A549 treated with Mapracorat at 1 μM for 4 hours (cell line): ENCODE results near the gene MYO15B. TPM values are rescaled to one million over a fixed set of nuclear protein-coding genes. Genes with fewer than 3 reads are reported as not detected.

Experiments used
- total RNA-seq: library from RNA; stranded (reverse); fragments of 200-300 nt; extraction: Qiagen RNA extraction; gene quantifications from 5 replicates; pipeline ENCODE4 v1.2.3, GENCODE V29; 2022

Gene MYO15B
- 33.3 to 67.7 TPM (median 52.9 TPM) in 5 replicates for total RNA-seq

DNA sequence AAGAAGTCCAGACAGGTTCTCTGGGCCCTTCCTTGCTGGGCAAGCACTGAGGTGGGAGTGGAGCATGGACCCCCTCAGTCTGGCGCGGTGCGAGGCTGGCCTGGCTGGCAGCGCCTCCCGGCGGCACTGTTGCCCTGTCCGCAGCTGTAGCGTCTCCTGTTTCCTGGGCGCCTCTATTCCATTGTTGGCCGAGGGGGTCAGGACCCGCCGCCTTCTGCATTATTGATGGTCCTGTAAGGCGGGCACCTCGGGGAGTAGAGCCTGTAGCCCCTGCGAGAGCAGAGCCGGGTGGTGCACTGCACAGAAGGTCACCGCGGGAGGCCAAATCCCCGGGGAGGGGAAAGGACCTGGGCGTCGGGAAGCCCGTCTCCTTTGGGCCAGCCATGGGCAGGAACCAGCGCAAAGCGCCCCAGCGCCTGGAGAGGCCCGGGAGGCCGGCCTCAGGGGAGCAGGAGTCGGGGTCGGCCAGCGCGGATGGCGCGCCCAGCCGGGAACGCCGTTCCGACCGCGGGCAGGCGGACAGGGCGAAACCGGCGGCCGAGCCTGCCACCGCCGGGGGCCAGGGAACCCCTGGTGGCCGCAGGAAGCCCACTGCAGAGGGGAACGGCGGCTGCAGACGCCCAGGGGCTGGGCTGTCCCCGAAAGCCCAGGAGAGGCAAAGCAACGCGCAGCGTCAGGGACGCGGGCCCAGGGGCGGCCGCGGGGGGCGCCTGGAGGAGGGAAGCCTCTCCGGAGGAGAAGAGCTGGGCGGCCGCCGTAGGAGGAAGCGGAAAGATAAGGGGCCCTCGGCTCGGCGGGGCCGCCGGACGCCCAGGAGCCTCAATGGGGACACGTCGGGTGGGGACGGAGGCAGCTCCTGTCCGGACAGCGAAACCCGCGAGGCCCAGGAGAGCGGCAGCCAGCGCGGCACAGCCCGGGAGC lies at the start of gene MYO15B:
TSS of gene MYO15B (plus strand) at position 126 of the 921 bp plus-strand sequence. CDS start at position 384, 258 bp downstream.

DNA sequence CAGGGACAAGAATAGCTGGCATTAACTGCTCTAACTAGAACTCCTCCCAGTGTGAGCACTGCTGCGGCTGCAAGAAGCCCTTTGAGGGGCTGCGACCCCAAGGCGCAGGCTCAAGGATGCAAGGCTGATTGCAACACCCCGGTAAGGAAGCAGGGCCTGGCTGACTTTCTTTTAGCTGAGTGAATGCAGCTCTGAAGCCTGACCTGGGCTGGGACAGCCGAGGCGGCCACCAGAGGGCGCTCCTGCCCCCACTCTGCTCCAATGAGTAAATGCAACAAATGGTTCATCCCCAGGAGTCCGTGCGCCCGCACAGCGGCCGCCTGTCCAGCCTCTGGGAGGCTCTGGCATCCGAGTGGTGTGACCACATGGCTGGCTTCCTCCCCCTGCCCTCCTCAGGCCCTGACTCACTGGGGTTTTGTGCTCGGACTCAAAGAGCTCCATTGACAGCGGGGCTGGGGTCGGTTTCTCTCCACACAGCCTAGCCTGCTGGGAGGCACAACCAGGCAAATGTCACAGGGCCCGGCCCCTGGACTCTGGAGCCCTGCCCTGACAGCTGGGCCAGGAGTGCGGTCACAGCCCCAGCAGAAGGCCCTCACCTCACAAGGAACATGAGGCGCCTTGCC lies 45.4 kb downstream of the MYO15B start, which contains the start of gene SMIM5:
TSS of gene SMIM5 (plus strand) at position 572 of the 623 bp plus-strand sequence. CDS start 6,768 bp downstream, outside the sequence.

DNA sequence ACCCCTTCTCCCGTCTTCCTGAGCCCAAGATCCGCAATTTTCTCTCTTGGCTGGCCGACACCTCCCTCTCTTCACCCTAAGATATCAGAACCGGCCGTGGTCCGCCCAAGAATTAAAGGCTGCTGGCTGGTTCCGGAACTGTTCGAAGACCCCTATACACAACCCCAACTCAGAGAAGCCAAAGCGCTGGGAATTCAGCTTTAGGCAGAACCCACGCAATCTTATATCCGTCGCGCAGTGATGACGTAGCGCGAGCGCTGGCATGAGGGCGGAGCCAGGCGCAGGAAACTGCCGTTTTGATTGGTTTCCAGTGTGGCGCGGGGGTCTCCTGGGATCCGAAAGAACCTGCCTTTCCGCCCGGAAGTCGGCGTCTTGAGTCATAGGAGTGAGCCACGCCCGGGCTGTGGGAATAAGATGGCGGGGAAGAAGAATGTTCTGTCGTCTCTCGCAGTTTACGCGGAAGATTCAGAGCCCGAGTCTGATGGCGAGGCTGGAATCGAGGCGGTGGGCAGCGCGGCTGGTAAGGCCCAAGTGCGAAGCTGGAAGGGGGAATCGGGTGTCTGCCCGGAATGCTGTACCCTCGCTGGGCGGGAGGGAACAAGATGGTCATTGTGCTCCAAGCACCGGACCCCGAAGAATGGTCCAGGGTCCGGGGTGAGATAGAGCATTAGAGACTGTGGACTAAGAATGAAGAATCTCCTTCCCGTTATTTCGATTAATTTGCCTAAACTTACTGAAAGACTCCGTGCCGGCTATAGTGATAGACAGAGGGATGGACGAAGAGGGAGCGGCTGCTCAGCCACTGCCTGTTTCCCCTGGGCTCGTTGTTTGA lies 79.6 kb downstream of the MYO15B start, which contains the start of the genes RECQL5 and SAP30BP:
TSS of gene RECQL5 (minus strand) at position 196 of the 832 bp plus-strand sequence. CDS start 597 bp downstream, outside the sequence.
TSS of gene SAP30BP (plus strand) at position 380 of the 832 bp plus-strand sequence. CDS start at position 415, 35 bp downstream.

Other genes with a start within 250 kb of the MYO15B start
- gene GRB2, start 182.1 kb upstream of the MYO15B start, total RNA-seq: 83.4 to 98.5 TPM (median 95.9 TPM) in 5 replicates
- gene TMEM94, start 131.2 kb upstream of the MYO15B start, total RNA-seq: 41.3 to 47.9 TPM (median 45.7 TPM) in 5 replicates
- 7.3 to 12.7 TPM (median 11.6 TPM) in 5 replicates for gene CASKIN2, start 72.3 kb upstream of the MYO15B start, total RNA-seq
- gene TSEN54, start 71.3 kb upstream of the MYO15B start, total RNA-seq: 25.3 to 44.1 TPM (median 39.3 TPM) in 5 replicates
- gene LLGL2, start 62.1 kb upstream of the MYO15B start, total RNA-seq: 19.9 to 33.2 TPM (median 31.7 TPM) in 5 replicates
- gene SMIM5, start 45.6 kb downstream of the MYO15B start, total RNA-seq: 0.61 to 1.3 TPM (median 0.83 TPM) in 5 replicates
- 18.8 to 28.9 TPM (median 27.4 TPM) in 5 replicates for gene RECQL5, start 79.4 kb downstream of the MYO15B start, total RNA-seq
- gene SAP30BP, start 79.5 kb downstream of the MYO15B start, total RNA-seq: 113 to 142 TPM (median 123 TPM) in 5 replicates
- 92.0 to 109 TPM (median 95.3 TPM) in 5 replicates for gene ITGB4, start 133.7 kb downstream of the MYO15B start, total RNA-seq
- gene GALK1, start 177.4 kb downstream of the MYO15B start, total RNA-seq: 51.5 to 83.8 TPM (median 80.0 TPM) in 5 replicates
- gene UNK, start 197.0 kb downstream of the MYO15B start, total RNA-seq: 26.6 to 31.6 TPM (median 30.8 TPM) in 5 replicates